HEK293 (cell line): Measurements from ENCODE around the gene NXN.
A peak's percentile ranks its signal among the peaks of the same experiment; 100 is the strongest.

Experiments used
- CTCF ChIA-PET: fragments of 350-600 bp; formaldehyde crosslinking; extraction: SDS; loops from one replicate; lab custom pipeline; 2021; ENCODE audit warnings: antibody characterized with exemption; lab: Yijun Ruan, JAX
- POLR2A ChIA-PET: fragments of 300-600 bp; formaldehyde crosslinking; extraction: SDS; loops from one replicate; lab custom pipeline; 2020; ENCODE audit warnings: antibody characterized with exemption, inconsistent platforms; lab: Yijun Ruan, JAX
- H3K27ac ChIP-seq: fragments of 200-500 bp; sonication (Bioruptor generic); 2 replicates; pipeline ENCODE4 v1.5.1; 2014; ENCODE audit warnings: low read depth, low read length, control low read depth, inconsistent platforms; ENCODE audit errors: extremely low read depth
- H3K36me3 ChIP-seq, 2 experiments: fragments of 200-500 bp in 1 of 2; sonication (Bioruptor generic) in 1 of 2; 1 replicate in 1 of 2; 2 replicates in 1 of 2; pipeline ENCODE4 v1.5.1; 2014 to 2017; ENCODE audit warnings: inconsistent platforms in 2 of 2, low read length in 2 of 2; ENCODE audit not compliant: control insufficient read depth in 2 of 2, insufficient read depth in 1 of 2
- H3K4me1 ChIP-seq: fragments of 200-500 bp; sonication (Bioruptor generic); 2 replicates; pipeline ENCODE4 v1.5.1; 2014; ENCODE audit warnings: mild to moderate bottlenecking, low read length, inconsistent platforms; ENCODE audit not compliant: control insufficient read depth, insufficient read depth
- H3K4me3 ChIP-seq: 2 replicates; pipeline ENCODE4 v1.5.1; 2011; ENCODE audit warnings: low read depth, mild to moderate bottlenecking, control low read depth, low read length, moderate library complexity
- H3K9me3 ChIP-seq: fragments of 200-500 bp; sonication (Bioruptor generic); 2 replicates; pipeline ENCODE4 v1.5.1; 2014; ENCODE audit warnings: low read depth, low read length, inconsistent platforms; ENCODE audit not compliant: control insufficient read depth, insufficient read depth
- ATF2 ChIP-seq: fragments of 450-650 bp; formaldehyde crosslinking; IDR thresholded peaks from 2 replicates; pipeline ENCODE4 v1.5.1; 2016; ENCODE audit warnings: missing biosample characterization, missing genetic modification characterization, low read depth
- GLI2 ChIP-seq: fragments of 450-650 bp; formaldehyde crosslinking; IDR thresholded peaks from 2 replicates; pipeline ENCODE4; 2017; ENCODE audit warnings: missing biosample characterization, missing genetic modification characterization, low read depth, borderline replicate concordance
- PRDM6 ChIP-seq: fragments of 450-650 bp; formaldehyde crosslinking; IDR thresholded peaks from 2 replicates; pipeline ENCODE4 v1.5.1; 2017; ENCODE audit warnings: missing biosample characterization, missing genetic modification characterization
- SP7 ChIP-seq: fragments of 450-650 bp; formaldehyde crosslinking; IDR thresholded peaks from 2 replicates; pipeline ENCODE4 v1.5.1; 2016; ENCODE audit warnings: missing biosample characterization, missing genetic modification characterization
- TRIM28 ChIP-seq: IDR thresholded peaks from 2 replicates; pipeline ENCODE4 v1.6.1; 2011; ENCODE audit warnings: low read length, control low read depth, borderline replicate concordance
- WT1 ChIP-seq: fragments of 450-650 bp; formaldehyde crosslinking; IDR thresholded peaks from 2 replicates; pipeline ENCODE4 v1.5.1; 2016; ENCODE audit warnings: missing biosample characterization, missing genetic modification characterization
- ZBTB10 ChIP-seq: fragments of 450-650 bp; formaldehyde crosslinking; IDR thresholded peaks from 2 replicates; pipeline ENCODE4 v1.5.1; 2016; ENCODE audit warnings: missing biosample characterization, missing genetic modification characterization
- ZEB2 ChIP-seq: fragments of 450-650 bp; formaldehyde crosslinking; IDR thresholded peaks from 2 replicates; pipeline ENCODE4 v1.5.1; 2016; ENCODE audit warnings: missing biosample characterization, missing genetic modification characterization
- ZFHX2 ChIP-seq: fragments of 450-650 bp; formaldehyde crosslinking; conservative IDR thresholded peaks from 2 replicates; pipeline ENCODE4 v1.5.1; 2016; ENCODE audit warnings: missing biosample characterization, missing genetic modification characterization
- ZNF19 ChIP-seq: fragments of 450-650 bp; formaldehyde crosslinking; IDR thresholded peaks from 2 replicates; pipeline ENCODE4; 2016; ENCODE audit warnings: missing biosample characterization, missing genetic modification characterization, low read depth
- ZNF274 ChIP-seq, 2 experiments: fragments of 200-500 bp in 1 of 2; fragments of 450-650 bp in 1 of 2; sonication (Bioruptor generic) in 1 of 2; formaldehyde crosslinking in 1 of 2; IDR thresholded peaks; 2 replicates each; pipeline versions ENCODE4 v1.5.1 to v1.6.1; 2014 to 2016; ENCODE audit warnings: borderline replicate concordance in 1 of 2, inconsistent platforms in 1 of 2, low read length in 1 of 2, missing biosample characterization in 1 of 2, missing genetic modification characterization in 1 of 2
- ZNF324 ChIP-seq: fragments of 450-650 bp; formaldehyde crosslinking; IDR thresholded peaks from 2 replicates; pipeline ENCODE4 v1.5.1; 2016; ENCODE audit warnings: missing biosample characterization, missing genetic modification characterization
- ZNF362 ChIP-seq: fragments of 450-650 bp; formaldehyde crosslinking; IDR thresholded peaks from 2 replicates; pipeline ENCODE4 v1.5.1; 2016; ENCODE audit warnings: missing biosample characterization, missing genetic modification characterization
- ZNF560 ChIP-seq: fragments of 450-650 bp; formaldehyde crosslinking; IDR thresholded peaks from 2 replicates; pipeline ENCODE4 v1.5.1; 2017; ENCODE audit warnings: missing biosample characterization, missing genetic modification characterization, borderline replicate concordance
- ZNF704 ChIP-seq: fragments of 450-650 bp; formaldehyde crosslinking; IDR thresholded peaks from 2 replicates; pipeline ENCODE4 v1.5.1; 2016; ENCODE audit warnings: missing biosample characterization, missing genetic modification characterization
- ZNF707 ChIP-seq: fragments of 450-650 bp; formaldehyde crosslinking; IDR thresholded peaks from 2 replicates; pipeline ENCODE4 v1.5.1; 2016; ENCODE audit warnings: missing biosample characterization, missing genetic modification characterization
- ZNF747 ChIP-seq: fragments of 450-650 bp; formaldehyde crosslinking; IDR thresholded peaks from 2 replicates; pipeline ENCODE4 v1.5.1; 2016; ENCODE audit warnings: missing biosample characterization, missing genetic modification characterization
- ZSCAN16 ChIP-seq: fragments of 450-650 bp; formaldehyde crosslinking; IDR thresholded peaks from 2 replicates; pipeline ENCODE4 v1.5.1; 2016; ENCODE audit warnings: missing biosample characterization, missing genetic modification characterization
- ZSCAN23 ChIP-seq: fragments of 450-650 bp; formaldehyde crosslinking; IDR thresholded peaks from 2 replicates; pipeline ENCODE4 v1.5.1; 2016; ENCODE audit warnings: missing biosample characterization, missing genetic modification characterization
- ZSCAN30 ChIP-seq: fragments of 450-650 bp; IDR thresholded peaks from 2 replicates; pipeline ENCODE4 v1.5.1; 2018; ENCODE audit warnings: missing biosample characterization, mild to moderate bottlenecking, missing genetic modification characterization, moderate library complexity
- TF ChIP-seq, protein P1 (sequence below): fragments of 450-650 bp; formaldehyde crosslinking; IDR thresholded peaks from 2 replicates; pipeline ENCODE4; 2016; ENCODE audit warnings: missing biosample characterization, missing genetic modification characterization

The NXN gene

GRCh38 chr17:812638-813204, 166.9 kb downstream of the NXN start (continued):
- TF ChIP-seq ZSCAN30 (no peak), ZEB2 (0 out of 2 replicates have a peak, but pooled peaks have one; percentile 22)

DNA sequence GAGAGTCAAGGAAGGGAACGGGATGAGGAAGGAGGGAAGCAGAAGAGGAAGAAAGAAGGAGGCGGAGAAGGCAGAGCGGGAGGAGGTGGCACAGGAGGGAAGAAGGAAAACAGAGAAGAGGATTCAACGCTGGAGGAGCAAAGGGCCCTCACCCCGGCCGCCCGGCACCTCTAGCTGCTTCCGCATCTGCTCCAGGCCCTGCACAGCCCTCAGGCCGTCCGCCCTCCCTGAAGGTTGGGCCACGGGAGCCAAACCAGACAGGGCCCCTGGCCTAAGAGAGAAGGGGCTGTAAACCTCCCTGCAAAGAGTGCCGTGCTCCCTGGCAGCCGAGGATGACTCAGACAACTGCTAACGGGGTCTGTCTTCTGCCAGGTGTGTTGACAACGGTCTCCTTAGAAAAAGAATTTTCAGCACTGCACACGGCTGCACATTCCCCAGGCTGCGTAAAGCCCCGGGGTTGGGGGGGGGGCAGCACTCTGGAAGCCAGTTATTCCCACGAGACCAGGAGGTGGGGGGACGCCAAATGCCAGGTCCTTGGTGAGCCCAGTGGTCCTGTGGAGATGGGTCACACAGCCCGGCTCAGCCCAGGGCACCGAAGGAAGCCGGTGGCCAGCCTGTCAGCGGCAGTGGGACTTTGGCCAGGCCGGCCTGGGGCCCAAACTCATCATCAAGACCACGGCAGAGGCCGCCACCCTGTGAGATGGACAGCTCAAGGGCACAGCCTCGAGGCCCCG, 168.4 kb downstream of the NXN start:
- H3K4me3 ChIP-seq, result no peak overlapping the region
- no peaks in the 10 kb centered on the region for H3K9me3 ChIP-seq
- H3K4me1 ChIP-seq, result no peaks in the 10 kb centered on the region
- H3K27ac ChIP-seq, result no peak overlapping the region
- ChIA-PET POLR2A (no interaction called here), CTCF (no interaction called here)
- no peak for TF ChIP-seq ZNF747 (tag by site-specific recombination)
- no peak for TF ChIP-seq ZSCAN23 (tag by site-specific recombination)
- TF ChIP-seq ZNF362 (tag by site-specific recombination), result no peak
- TF ChIP-seq WT1 (tag by site-specific recombination), result no peak
- TF ChIP-seq, protein P1, sequence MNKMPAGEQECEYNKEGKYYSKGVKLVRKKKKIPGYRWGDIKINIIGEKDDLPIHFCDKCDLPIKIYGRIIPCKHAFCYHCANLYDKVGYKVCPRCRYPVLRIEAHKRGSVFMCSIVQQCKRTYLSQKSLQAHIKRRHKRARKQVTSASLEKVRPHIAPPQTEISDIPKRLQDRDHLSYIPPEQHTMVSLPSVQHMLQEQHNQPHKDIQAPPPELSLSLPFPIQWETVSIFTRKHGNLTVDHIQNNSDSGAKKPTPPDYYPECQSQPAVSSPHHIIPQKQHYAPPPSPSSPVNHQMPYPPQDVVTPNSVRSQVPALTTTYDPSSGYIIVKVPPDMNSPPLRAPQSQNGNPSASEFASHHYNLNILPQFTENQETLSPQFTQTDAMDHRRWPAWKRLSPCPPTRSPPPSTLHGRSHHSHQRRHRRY (tag by site-specific recombination), result no peak
- TF ChIP-seq SP7 (tag by site-specific recombination), result no peak
- TF ChIP-seq ZNF324 (tag by site-specific recombination), result no peak
- no peak for TF ChIP-seq TRIM28
- TF ChIP-seq ATF2, result no peak
- TF ChIP-seq ZSCAN16 (tag by site-specific recombination), result no peak
- TF ChIP-seq ZFHX2 (tag by site-specific recombination), result no peak
- no peak for TF ChIP-seq ZNF19 (tag by site-specific recombination)
- peaks cover 4 to 35% of the 10 kb centered on the region in 2 experiments; a peak in 2 of 3 replicates for H3K36me3 ChIP-seq

DNA sequence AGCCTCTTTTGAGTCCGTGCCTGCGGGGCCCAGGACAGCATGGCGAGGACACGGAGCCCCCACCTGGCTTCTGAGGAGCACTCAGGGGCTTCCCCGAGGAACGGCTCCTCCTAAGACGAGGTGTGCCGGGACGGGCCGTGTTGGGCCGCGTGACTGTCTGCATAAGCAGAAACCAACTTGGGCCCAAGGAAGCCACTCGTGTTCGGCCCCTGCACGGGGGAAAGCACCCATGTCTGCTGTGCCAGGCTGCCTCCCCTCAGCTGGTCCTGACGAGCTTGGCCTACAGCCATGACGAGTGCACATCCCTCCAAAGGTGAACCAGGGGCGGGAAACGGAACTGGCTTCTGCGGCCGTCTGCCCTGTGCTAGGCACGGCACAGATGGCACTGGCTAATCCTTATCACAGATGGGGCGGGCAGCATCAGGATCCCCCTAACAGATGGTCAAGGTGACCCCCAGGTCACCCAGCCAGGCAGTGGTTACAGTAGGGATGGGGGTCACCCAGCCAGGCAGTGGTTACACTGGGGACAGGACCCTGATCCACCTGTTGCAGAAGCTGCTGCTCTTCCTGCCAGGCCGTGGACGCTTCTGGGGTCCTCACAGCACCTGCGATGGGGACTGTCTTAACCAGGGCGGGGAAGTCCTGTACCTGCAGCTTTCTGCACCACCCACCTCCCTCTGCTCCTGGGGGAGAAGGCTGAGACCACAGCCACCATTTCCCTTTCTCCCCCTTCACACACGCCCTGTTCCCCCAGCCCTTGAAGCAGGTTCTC, 171.9 kb downstream of the NXN start:
- ChIA-PET CTCF (interaction anchor here (0.6 kb wide), 1 partner anchor 80 kb away, joined by 3 read pairs; no protein-coding TSS in a partner anchor), POLR2A (no interaction called here)
- Histone ChIP-seq H3K9me3 (no peaks in the 10 kb centered on the region), H3K27ac (no peak overlapping the region), H3K4me3 (no peak overlapping the region), H3K36me3 (peaks cover 4 to 20% of the 10 kb centered on the region in 2 experiments; a peak in 2 of 3 replicates), H3K4me1 (no peaks in the 10 kb centered on the region)
- no peak for TF ChIP-seq ZBTB10 (tag by site-specific recombination)
- TF ChIP-seq ZNF704, result no peak
- no peak for TF ChIP-seq GLI2 (tag by site-specific recombination)
- TF ChIP-seq ZNF274 (IDR thresholded peaks at IDR 0.05; ENCODE audit: low read length), result no peak
- TF ChIP-seq ZNF274 (tag by site-specific recombination; IDR thresholded peaks at IDR 0.05; ENCODE audit: borderline replicate concordance), result no peak
- TF ChIP-seq PRDM6 (tag by site-specific recombination), result no peak
- no peak for TF ChIP-seq ZNF560
- TF ChIP-seq ZNF707 (tag by site-specific recombination), result no peak
